Astrocyte of the spinal cord (primary cell): ENCODE measurements around the gene TCAP.

Experiments used
- DNase-seq: peaks from one replicate; pipeline ENCODE4 v3.0.0; 2011; ENCODE audit warnings: low read depth, low spot score
- H3K4me3 ChIP-seq: 2 replicates; pipeline ENCODE4 v1.5.1; 2011; ENCODE audit warnings: low read depth, mild to moderate bottlenecking, low read length, moderate library complexity
- in situ Hi-C: cut with HindIII; loops from 2 replicates; pipeline ENCODE4 v1.10.0; 2017; ENCODE audit warnings: low sequenced_read_pairs
- TF ChIP-seq, protein P1 (sequence below): IDR thresholded peaks from 2 replicates; pipeline ENCODE4 v1.5.1; 2012; ENCODE audit warnings: low read depth, mild to moderate bottlenecking, low read length, inconsistent platforms

The TCAP gene

DNA sequence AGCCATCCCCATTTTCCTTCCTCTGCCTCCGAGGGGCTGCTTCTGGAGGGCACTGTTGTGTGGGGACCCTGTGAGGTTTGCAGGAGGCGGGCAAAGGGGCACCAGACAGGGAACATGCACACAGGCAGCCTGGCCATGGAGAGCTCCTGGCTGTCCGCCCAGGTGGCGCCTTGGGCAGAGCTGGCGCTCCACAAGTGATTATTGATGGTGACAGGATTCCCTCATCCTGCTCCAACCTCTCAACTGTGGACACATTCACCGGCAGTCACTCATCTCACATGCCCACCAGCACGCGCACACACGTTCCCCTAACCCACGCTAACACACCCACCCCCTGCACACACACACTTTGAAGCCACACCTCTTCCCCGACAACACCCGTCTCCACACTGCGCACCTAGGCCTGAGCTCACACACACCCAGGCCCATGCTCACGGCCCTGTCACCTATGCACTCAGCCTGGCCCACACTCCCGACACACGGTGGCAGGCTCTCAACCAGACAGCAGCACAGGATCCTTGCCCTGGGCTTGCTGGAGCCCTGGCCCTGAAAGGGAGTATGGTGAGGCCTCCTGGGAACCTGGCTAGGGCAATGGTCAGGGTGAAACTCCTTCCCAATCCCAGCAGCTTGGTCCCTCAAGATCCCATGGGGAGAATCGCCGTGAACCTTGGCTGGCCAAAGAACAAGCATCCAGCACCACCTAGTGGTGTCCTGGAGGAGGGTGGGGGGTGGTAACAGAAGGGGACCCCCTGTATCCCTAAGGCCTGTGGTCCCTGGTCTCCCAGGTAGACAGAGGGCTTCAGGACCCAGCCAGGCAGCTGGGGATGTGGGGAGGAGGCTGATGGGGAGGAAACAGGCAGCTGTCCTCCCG is 6.7 kb downstream of the TCAP start:
- DNase-seq, result peak; percentile 22
- TF ChIP-seq, protein P1, sequence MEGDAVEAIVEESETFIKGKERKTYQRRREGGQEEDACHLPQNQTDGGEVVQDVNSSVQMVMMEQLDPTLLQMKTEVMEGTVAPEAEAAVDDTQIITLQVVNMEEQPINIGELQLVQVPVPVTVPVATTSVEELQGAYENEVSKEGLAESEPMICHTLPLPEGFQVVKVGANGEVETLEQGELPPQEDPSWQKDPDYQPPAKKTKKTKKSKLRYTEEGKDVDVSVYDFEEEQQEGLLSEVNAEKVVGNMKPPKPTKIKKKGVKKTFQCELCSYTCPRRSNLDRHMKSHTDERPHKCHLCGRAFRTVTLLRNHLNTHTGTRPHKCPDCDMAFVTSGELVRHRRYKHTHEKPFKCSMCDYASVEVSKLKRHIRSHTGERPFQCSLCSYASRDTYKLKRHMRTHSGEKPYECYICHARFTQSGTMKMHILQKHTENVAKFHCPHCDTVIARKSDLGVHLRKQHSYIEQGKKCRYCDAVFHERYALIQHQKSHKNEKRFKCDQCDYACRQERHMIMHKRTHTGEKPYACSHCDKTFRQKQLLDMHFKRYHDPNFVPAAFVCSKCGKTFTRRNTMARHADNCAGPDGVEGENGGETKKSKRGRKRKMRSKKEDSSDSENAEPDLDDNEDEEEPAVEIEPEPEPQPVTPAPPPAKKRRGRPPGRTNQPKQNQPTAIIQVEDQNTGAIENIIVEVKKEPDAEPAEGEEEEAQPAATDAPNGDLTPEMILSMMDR, result peak; percentile 77
- H3K4me3 ChIP-seq, result no peak overlapping the region
- in situ Hi-C loops, result no loop called here

DNA sequence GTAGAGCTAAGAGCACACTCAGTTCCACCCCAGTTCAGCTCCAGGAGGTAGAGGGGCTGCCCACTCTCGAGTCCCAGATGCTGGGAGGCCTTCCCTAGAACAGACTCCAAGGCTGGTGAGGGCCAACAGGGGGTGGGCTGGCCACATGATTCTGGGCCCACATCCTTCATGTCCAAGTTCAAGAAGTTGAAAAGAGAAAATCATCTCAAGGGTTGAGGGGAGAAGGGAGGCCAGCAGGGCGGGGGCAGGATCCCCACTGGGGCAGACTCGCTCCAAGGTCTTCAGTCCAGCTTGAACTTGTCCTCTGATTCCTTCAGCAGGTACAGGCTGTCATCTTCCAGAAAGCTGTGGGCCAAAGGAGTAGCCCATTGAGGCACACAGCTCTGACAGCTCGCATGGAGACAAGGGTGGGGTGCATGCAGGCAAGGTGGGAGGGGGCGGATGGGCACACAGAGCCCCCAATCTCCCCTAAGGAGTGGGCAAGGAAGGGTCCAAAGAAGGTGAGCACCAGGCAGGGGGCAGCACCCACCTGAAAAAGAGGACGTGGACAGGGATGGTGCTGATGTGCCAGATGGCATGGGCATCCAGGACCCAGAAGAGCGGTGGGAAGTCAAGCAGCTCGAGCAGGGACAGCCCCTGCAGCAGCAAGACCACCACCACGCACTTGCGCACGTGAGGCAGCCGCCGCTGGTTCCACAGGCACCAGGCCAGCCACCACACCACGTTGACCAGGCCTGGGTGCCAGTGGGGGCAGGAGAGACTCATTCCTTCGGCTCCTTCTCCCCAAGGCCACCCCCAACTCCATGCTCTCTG is 7.6 kb downstream of the TCAP start:
- no peak overlapping the region for H3K4me3 ChIP-seq
- in situ Hi-C loops, result no loop called here
- DNase-seq, result no peak
- TF ChIP-seq, protein P1, result peak; percentile 2

DNA sequence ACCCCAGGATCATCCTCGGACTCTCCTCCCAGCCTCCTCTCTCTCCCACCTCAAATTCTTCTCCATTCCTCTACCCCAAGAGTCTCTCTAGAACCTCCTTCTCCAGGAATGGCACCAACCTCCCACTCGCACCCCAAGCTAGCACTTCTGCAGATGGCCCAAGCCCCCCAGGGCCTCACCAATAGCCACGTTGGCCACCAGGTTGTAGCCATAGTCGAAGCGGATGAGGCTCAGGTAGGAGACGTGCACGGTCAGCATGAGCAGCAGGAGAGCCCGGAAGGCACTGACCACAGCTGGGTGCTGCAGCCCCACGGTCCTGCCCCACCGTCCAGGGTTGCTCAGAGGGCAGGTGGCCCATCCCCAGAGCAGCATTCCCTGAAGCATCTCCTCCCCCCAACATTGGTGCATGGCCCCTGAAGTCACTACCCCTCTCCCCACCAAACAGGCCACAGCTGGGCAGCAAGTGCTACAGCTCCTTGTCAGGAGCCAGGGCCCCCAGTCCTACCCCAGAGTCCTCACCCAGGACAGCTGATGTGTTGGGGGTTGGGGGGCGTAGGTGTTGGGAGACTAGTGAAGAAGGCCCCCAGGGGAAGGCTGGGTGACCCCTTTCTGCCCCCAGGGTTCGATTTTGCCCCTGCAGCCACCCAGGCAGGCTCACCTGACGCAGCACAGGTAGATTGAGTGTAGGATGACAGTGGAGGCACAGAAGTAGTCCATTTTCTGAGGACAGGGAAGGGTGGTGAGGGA is 8.4 kb downstream of the TCAP start:
- DNase-seq, result no peak
- TF ChIP-seq, protein P1, result no peak
- in situ Hi-C loops, result no loop called here
- no peak overlapping the region for H3K4me3 ChIP-seq

DNA sequence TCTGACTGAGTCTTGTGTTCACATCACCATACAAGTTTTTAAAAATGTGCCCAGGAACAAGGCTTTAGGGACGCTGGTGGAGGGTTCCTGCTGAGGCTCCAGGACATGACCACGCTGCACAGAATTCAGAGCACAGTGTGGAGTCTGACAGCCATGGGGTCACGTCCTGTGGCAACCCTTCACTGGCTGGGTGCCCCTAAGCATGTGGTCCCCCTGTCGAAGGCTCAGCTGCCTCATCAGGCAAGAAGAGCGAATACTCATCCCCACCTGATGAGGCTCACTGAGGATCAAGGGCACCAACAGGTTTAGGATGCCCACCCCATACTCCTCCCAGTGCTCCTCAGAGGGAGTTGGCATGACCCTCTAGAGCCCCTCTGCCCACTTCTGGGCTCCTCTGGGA is 9.0 kb downstream of the TCAP start:
- H3K4me3 ChIP-seq, result no peak overlapping the region
- in situ Hi-C loops, result no loop called here
- DNase-seq, result no peak
- TF ChIP-seq, protein P1, result no peak

DNA sequence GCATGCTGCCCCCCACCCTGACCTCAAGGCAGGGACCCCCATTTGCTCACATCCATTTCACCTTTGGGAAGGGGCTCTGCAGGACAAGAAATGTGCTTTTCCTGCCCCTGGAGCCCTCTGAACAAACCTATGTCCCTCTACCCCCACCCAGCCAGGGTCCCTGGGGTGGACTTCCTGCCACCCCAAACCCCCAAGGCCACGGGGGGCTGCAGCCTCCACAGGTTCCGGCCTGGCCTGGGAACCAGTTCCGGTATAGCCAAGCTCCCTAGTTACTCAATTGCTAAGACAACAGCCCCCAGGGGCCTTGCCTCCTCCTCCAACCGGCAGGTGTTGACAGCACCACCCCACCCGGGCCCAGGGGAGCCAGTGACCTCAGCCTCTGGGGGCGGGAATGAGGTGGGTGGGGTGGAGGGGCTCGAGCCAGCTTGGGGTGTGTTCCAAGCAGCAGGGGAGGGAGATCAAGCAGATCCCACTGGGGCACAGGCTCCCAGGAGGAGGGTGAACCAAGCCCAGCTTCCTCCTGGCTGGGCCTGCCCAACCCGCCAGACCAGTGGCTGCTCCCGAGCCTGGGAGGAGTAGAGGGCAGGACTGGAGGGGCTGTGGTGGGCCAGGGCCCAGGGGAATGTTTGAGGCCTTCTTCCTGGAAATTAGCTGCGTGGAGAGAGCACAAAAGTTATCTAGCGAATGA is 9.7 kb downstream of the TCAP start:
- H3K4me3 ChIP-seq, result no peak overlapping the region
- in situ Hi-C loops, result no loop called here
- TF ChIP-seq, protein P1, result no peak
- DNase-seq, result no peak
